T47D (cell line): ENCODE measurements around the gene MAP3K8.

Experiments used
- DNase-seq, 2 experiments: peaks; one replicate each; pipeline versions ENCODE4 v3.0.0 to v3.0.0-alpha.2; 2011 to 2012; ENCODE audit warnings: low read depth in 1 of 2, low spot score in 1 of 2
- JUND ChIP-seq: IDR thresholded peaks from 2 replicates; pipeline ENCODE4 v1.6.1; 2012; ENCODE audit warnings: low read depth
- in situ Hi-C: cut with HindIII; loops from 2 replicates; pipeline ENCODE4 v1.10.0; 2016; ENCODE audit warnings: low sequenced_read_pairs, low pct_unique_long_range_greater_than_20kb

Gene MAP3K8

DNA sequence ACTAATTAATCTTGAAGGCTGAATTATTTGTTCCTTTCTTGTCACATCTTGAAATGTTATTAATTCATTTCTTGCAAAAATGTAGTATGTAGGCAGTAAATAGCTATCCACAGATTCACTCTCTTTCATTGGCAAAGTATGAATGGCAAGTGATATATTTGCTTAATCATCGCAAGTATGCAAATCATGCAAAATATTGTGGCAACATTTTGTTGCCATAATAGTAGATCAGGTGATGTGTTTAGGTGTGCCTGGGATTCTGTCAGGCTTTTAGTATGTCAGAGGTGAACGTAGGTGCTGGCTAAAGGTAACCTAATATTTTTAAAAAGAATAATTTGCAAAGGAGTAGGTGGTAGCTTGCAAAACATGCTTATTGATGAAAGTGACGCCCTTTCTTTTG lies 5.9 kb downstream of the MAP3K8 start:
- DNase-seq: no peak
- in situ Hi-C loops: no loop called here
- no peak for TF ChIP-seq JUND

DNA sequence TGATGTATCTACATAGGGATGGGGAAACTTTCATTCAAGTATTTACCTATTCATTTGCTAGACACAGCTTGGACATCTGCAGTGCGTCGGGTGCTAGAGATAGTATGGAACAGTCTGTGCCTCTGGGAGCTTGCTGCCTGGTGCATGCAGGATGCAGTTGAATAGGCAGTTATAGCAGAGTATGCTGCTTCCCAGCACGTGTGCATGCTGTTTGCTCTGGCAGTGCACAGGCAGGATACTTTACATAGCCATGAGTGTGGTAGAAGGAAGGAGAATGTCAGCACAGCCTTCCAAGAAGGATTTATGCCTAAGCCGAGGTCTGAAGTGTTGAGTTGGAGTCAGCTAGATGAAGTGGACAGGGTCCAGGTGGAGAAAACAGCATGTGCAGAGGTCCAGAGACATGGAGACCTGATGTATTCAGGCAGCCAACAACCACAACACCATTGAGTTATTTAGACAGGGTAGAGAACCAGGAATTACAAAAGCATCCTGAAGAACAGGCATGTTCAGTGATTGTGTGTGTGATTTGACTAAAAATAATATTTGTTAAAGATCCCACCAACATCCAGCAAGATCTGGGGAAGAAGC lies 8.1 kb downstream of the MAP3K8 start:
- in situ Hi-C loops: no loop called here
- no peak for TF ChIP-seq JUND
- DNase-seq: no peak

DNA sequence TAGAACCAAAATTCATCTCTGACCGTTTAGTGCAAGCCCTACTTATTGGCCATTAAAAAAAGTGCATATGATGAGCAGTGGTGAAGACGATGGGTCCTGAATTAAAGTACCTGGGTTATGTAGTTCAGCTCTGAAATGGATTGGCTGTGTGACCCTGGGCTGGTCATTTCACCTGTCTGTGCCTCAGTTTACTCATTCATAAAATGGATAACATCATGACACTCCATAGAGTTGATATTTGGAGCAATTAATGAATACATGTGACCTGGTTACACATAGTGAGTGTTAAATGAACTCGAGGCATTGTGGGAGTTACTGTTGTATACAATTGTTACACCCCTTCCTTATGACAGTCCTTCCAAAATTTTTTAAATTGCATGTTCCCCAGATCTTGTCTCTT lies 9.1 kb downstream of the MAP3K8 start:
- no peak for DNase-seq
- no peak for TF ChIP-seq JUND
- in situ Hi-C loops: no loop called here

DNA sequence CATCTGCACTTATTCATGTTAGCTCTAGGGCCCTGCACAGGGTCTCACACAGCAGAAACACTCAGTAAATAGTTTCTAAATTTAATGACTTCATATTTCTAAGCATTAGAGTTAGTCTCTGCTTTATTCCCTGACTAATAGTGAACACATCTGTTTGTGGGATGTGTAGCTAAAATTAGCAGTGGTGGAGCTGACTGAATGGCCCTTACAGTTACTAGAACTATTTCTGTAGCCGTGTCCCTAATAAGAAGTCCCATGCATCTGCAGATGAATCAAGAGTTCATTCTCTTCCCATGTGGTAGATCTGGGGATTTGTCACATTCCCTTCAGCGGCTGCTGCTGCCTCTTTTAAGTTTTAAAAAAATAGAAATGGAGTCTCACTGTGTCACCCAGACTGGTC lies 11.7 kb downstream of the MAP3K8 start:
- DNase-seq: no peak
- TF ChIP-seq JUND: no peak
- in situ Hi-C loops: no loop called here

DNA sequence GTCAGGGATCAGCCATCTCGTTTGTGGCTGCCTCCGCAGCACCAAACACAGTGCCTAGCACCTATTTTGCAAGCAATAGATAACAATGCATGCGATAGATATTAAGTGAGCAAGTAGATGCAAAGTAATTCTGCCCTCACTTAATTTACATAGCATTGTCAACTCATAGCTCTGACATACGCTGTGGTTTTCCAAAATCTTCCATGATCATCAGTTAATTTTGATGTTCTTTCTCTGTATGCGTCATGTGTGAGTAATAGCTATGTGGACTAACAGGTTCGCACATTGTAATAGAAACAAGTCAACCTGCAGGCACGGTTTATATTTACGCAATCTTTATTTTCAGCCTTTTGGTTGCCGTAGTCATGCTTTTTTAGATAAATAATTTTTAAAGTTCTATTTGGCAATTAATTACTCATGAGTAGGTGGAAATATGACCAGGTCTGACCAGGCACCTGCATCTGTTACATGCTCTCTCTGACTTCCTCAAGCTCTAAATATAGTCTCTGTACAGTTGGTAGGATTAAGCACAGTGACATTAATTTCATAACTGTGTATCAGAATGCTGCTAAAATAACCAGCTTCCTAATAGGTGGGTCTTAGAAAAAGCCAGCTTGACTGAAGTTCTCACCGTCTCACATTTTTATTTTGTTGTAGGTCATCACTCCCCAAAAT lies 13.3 kb downstream of the MAP3K8 start:
- in situ Hi-C loops: no loop called here
- DNase-seq: peak in 1 of 2 experiments; percentile 65
- no peak for TF ChIP-seq JUND

DNA sequence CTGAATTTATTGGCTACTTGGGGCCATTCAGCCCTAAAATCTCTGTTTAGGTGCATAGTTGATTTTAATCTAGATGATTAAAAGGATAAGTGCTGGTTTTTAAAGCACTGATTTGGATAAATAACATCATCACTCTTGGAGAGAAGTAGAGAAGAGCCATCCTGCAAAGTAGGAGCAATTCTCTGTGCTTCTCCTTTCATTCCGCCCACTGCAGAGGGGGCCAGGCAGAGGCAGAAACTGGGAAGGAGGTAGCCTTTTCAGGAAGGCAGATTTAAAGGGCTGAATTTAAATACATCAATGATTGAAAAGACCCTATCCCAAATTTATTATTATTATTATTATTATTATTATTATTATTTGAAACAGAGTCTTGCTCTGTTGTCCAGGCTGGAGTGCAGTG lies 14.1 kb downstream of the MAP3K8 start:
- in situ Hi-C loops: no loop called here
- no peak for DNase-seq
- TF ChIP-seq JUND: no peak

DNA sequence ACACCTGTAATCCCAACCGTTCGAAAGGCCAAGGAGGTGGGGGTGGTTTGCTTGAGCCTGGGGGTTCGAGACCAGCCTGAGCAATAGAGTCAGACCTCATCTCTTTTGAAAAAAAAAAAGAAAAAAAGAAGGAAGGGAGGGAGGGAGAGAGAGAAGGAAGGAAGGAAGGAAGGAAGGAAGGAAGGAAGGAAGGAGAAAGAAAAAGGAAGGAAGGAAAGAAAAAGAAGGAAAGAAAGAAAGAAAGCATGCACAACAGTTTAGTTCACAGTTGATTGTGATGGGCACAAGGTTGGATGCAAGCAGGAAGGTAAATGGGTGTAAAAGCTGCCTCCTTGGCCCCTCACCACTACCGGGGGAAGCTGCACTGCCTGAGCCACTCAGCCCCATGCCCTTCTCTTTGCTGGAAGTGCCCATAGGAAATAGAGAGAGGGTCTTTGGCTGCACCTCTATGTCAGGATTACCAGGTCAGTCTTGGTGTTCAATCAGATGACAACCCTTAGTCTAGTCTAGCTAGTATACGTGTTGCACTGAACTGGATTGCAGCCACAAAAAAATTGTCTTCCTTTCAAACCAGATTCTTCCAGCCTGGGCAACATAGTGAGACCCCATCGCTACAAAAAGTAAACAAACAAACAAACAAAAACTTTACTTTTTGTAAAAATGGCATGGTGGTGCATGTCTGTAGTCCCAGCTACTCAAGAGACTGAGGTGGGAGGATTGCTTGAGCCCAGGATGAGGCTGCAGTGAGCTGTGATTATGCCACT lies 20.0 kb downstream of the MAP3K8 start:
- in situ Hi-C loops: no loop called here
- TF ChIP-seq JUND: no peak
- no peak for DNase-seq

GRCh38 chr10:30454744-30455510 lies 20.9 kb downstream of the MAP3K8 start:
- in situ Hi-C loops: no loop called here
- no peak for TF ChIP-seq JUND
- no peak for DNase-seq

GRCh38 chr10:30455816-30456215 lies 21.8 kb downstream of the MAP3K8 start:
- in situ Hi-C loops: no loop called here
- no peak for DNase-seq
- TF ChIP-seq JUND: no peak

DNA sequence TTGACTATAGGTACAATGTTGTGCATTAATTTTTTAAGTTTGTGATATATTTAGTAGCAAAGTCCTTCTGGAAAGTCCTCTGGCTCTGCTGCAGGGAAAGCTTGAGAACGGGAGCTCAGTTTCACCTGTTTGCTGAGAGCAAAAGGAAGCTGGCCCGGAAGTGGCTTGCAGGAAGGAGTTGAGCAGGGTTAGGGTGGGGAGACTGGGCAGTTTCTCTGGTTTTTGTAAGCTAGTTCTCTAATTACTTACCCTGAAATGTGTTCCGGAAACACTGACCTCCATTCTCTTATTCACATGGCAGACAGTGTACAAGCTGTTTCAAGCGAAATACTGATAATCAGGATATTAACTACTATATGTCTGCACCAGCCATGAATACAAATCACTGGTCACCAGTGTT lies 22.3 kb downstream of the MAP3K8 start:
- in situ Hi-C loops: no loop called here
- no peak for DNase-seq
- TF ChIP-seq JUND: no peak

GRCh38 chr10:30459283-30459682 lies 25.3 kb downstream of the MAP3K8 start:
- DNase-seq: no peak
- TF ChIP-seq JUND: no peak
- in situ Hi-C loops: no loop called here

DNA sequence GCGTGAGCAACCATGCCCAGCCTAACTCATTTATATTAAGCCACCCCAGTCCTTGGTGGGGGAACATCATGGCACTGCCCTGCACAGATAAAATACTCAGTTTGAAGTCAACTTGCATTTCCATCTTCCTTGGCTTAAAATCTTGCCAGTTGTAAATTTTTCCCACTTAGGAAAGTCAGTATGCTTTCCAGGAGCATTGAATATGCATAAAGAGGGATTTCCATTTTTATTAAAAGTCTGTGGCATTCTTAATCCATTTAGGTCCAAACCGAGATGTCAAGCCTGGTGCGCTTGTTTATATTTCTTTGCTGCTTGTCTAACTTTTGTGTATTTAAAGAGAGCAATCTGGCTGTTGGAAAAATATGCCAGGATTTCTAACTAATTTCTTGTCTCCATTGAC lies 26.1 kb downstream of the MAP3K8 start:
- no peak for DNase-seq
- in situ Hi-C loops: no loop called here
- no peak for TF ChIP-seq JUND

- in situ Hi-C loops: no loop called here
- TF ChIP-seq JUND: no peak
- no peak for DNase-seq
Measured at GRCh38 chr10:30462513-30462912, 28.5 kb downstream of the MAP3K8 start.
